Inflammatory macrophage (primary cell): ENCODE data around the gene AMH.
"Not testable (repeated sequence)": the region's sequence is repeated elsewhere in the genome, so short reads cannot be mapped to it uniquely, and the experiment has no call there.

Experiments used
- DNase-seq, 2 donors: peaks; one replicate each; pipeline ENCODE4 v3.0.0-alpha.2; 2020 to 2022

AMH gene

DNA sequence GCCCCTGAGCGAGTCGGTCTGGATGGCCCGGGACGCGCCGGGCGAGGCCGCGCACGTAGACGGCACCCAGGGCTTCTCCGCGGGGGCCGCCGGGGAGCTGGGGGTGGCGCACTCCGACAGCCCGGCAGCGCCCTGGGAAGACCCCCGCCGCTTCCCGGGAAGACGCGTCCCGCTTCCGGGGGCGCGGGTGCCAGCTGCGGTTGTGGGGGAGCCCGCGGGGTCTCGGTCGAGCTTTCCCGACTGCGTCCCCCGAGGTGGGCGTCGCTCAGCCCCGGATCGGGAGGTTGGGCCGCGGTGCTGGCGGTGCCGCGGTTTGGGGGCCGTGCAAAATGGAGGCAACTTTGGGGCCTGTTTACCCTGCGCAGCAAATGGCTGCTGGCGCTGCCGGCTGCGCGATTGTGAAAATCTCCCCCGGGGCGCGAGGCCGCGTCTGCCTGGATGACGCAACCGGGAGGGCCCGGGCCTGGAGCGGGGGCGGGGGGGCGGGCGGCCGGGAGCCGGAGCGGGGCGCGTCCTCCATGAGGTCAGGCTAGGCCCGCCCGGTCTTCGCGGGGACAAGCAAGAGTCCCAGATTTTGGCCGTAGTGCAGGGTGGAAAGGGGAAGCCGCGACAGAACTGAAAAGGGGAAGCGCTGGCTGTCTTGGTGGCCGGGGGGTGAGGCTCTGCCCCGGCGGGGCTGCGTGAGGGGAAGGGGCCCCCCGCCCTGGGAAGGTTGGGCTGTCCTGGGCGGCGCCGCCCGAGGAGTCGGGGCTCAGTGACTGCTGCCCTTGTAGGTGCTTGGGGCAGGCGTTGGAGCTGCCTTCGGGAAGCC is 21.5 kb downstream of the AMH start:
- DNase-seq, result peak; percentile 98

GRCh38 chr19:2271234-2272103 is 22.3 kb downstream of the AMH start:
- DNase-seq, result peak in 1 of 2 donors; percentile 48

DNA sequence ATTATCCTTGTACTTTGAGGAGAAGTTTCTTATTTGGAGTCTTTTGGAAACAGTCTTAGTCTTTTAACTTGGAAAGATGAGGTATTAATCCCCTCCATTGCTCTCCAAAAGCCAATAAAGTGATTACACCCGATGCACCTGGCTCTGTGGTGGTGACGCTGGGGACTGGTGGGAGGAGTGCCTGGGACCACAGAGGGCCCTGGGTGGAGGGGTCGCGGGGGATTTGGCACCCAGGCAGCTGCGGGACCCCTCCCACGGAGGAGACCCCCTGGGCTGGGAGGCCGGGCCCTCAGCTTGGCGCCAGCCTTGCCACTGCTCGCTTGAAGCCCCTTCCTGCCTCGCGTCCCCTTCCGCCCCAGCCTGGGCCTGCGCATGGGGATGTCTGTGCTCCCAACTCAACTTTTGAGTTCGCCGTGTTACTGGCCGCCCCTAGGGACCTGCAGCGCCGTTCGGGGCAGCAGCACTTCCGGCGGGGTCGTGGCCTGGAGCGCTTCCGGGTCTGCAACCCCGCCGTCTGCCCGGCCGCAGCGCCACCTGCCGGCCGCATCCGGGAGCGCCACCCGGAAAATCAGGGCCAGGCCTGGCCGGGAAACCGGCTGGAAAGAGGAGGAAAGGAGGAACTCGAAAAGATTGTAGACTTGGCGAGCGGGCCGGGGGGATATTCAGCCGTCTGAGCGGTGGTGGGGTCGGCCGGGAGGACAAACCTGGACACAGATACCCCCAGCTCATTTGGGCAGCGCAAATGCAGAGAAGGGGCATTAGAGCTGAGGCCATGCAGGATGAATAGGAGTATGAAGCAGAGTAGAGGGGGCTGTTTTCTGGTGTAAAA is 24.4 kb downstream of the AMH start:
- DNase-seq, result peak; percentile 73 to 80

DNA sequence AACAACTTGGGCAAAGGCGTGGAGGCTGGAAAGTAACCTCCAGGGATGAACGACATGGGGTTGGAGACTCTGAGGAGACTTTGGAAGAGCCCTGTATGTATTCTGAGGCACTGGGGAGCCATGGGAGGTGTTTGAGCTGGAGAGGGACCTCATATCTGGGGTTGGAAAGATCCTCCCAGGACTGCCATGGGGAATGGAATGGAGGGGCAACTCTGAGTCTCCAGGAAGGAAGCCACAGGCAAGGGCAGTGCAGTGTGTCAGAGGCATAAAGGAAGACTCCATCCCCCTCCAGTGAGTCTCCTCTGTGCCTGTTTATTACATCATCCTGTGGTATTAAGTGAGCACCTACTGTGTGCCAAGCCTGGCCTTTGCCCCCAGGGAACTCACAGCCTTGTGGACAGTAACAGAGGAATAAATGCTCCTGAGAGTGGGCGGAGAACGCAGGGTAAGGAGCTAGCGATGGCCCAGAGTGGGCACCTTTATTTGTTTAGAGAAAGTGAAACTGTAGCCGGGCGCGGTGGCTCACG is 25.1 kb downstream of the AMH start:
- no peak for DNase-seq

DNA sequence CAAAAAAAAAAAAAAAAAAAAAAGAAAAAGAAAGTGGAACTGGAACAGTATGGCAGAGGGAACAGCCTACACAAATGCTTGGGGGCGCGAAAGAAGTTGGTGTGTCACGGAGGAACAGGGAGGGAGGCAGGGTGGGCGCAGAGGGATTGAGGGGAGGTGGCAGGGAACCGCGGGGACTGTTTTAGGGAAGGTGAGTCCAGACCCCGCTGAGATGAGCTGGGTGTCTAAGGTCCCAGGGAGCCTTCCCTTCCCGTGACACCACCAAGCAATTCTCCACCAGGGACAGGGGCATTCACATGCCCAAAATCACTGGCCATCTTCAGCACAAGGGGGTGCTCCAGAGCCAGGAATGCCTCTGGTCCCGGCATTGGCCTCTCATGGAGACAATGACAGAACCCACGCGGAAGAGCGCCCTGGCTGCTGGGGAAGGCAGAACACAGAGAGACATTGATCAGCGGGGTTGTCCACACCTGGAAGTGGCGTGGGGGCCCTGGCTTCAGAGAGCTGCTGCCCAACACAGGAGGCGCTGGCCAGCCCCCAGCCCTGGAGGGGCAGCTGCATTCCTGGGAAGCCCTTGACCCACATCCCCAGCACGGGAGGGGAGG is 25.9 kb downstream of the AMH start:
- peak; percentile 80 to 81 for DNase-seq

- no peak for DNase-seq
These were observed 26.7 kb downstream of the AMH start for GRCh38 chr19:2275588-2276428.

- no peak for DNase-seq
These were observed 27.4 kb downstream of the AMH start for GRCh38 chr19:2276429-2276986.

GRCh38 chr19:2277138-2277537 is 28.0 kb downstream of the AMH start:
- DNase-seq, result no peak

GRCh38 chr19:2278459-2279158 is 29.5 kb downstream of the AMH start:
- no peak for DNase-seq

GRCh38 chr19:2280633-2281264 is 31.6 kb downstream of the AMH start:
- no peak for DNase-seq

DNA sequence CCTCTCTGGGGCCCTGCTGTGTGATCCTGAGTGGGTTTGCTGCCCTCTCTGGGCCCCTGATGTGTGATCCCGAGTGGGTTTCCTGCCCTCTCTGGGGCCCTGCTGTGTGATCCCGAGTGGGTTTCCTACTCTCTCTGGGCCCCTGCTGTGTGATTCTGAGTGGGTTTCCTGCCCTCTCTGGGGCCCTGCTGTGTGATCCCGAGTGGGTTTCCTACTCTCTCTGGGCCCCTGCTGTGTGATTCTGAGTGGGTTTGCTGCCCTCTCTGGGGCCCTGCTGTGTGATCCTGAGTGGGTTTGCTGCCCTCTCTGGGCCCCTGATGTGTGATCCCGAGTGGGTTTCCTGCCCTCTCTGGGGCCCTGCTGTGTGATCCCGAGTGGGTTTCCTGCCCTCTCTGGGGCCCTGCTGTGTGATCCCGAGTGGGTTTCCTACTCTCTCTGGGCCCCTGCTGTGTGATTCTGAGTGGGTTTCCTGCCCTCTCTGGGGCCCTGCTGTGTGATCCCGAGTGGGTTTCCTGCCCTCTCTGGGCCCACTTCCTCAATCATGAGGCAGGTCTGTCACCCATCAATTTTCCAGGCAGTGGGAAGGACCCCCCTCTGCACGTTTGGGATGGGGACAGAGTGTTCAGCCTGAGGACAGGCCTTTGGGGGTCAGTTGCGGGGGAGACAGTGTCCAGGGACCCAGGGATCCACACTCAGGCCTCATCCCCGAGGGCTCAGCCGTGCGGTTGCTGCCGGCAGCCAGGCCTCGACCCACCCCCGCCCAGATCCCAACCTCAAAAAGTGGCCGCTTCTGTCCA is 32.3 kb downstream of the AMH start:
- DNase-seq, result not testable (repeated sequence)

- DNase-seq, result peak; percentile 78 to 80
These were observed 33.1 kb downstream of the AMH start, which contains the start of gene PEAK3 for GRCh38 chr19:2282062-2282861. PEAK3 (minus strand) TSS chr19:2282175; CDS start chr19:2280931, 1,244 bp downstream.

DNA sequence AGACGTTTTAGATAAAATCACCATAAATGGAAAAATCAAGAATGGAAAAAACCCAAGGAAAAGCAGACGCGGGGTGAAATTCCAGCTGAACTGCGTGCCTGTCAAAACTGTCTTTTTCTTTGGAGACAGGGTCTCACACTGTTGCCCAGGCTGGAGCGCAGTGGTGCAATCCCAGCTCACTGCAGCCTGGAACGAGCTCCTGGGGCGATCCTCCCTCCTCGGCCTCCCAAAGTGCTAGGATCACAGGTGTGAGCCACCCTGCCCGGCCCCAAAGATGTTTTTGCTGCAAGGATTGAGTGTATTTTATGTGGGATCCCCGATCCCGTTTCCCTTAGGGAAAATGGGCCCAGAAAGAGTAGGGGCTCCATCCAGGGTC is 33.7 kb downstream of the AMH start:
- DNase-seq, result no peak

DNA sequence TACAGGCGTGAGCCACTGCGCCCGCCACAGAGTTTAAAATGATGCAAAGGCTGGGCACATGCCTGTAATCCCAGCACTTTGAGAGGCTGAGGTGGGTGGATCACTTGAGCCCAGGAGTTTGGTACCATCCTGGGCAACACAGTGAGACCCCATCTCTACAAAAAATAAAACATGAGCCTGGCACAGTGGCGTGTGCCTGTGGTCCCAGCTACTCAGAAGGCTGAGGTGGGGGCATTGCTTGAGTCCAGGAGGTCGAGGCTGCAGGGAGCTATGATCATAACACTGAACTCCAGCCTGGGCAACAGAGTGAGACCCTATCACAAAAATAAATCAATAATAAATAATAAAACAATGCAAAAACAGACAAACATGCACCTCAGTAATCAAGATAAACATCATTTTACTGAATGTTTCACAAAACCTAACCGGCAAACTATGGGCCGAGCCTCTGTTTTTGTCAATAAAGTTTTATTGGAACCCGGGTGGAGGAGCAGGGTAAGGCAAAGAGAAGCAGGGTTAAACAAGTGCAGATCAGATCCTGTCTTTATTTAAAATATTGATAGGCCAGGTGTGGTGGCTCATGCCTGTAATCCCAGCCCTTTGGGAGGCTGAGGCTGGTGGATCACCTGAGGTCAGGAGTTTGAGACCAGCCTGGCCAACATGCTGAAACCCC is 34.8 kb downstream of the AMH start:
- no peak for DNase-seq

- DNase-seq, result no peak
These were observed 37.4 kb downstream of the AMH start for GRCh38 chr19:2286402-2287140.

DNA sequence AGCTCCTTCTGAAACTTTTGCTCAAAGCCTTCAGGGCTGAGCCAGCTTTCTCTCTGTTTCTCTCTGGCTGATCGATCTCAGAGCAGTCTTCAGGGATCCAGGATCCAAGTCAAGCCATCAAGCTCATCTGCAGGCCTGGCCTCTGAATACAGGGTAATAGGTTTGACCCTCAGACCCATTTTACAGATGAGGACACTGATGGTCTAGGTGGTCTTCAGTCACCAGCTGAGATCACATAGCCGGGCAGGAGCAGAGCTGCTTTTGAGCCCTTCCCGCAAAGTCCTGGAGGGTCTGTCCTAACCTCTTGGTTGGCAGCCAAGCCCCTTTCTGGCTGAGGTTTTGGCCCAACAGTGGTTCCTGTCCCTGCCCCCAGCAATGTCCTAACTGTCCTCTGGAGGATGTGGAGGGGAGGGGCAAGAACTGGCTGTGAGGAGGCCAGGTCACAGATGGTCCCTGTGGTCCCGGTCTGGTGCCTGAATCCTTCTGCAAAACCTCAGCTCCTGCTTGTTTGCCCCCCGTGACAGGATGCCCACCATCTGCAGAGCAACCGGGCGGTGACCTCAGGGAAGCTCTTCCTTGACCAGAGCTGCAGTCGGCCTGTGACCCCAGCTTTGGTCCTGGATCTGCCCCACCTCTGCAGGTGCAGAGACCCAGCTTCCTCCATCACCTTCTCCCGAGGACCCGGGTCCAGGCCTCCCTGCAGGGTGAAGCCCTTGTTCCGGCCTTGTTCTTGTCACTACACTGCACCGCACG is 38.6 kb downstream of the AMH start:
- no peak for DNase-seq
